Measurements from ENCODE around the gene CXCL5.
"Not testable (repeated sequence)": the region's sequence is repeated elsewhere in the genome, so short reads cannot be mapped to it uniquely, and the experiment has no call there.

CXCL5 gene

GRCh38 chr4:73976217-73976616 is 22.3 kb downstream of the CXCL5 start:
- FAIRE-seq, result no peak
- no peak for DNase-seq (ENCODE audit: insufficient read length, low spot score)

GRCh38 chr4:73974352-73974751 is 24.1 kb downstream of the CXCL5 start:
- FAIRE-seq, result no peak
- no peak for DNase-seq (ENCODE audit: insufficient read length, low spot score)

- FAIRE-seq (no peak), DNase-seq (ENCODE audit: insufficient read length, low spot score) (no peak)
Observed at GRCh38 chr4:73970945-73971344, 27.5 kb downstream of the CXCL5 start.

- DNase-seq (ENCODE audit: insufficient read length, low spot score), result no peak
- no peak for FAIRE-seq
Observed at GRCh38 chr4:73970011-73970410, 28.5 kb downstream of the CXCL5 start.

GRCh38 chr4:73967866-73968265 is 30.6 kb downstream of the CXCL5 start:
- DNase-seq (ENCODE audit: insufficient read length, low spot score), result no peak
- no peak for FAIRE-seq

- FAIRE-seq, result no peak
Observed at GRCh38 chr4:73964862-73965611, 33.4 kb downstream of the CXCL5 start.

GRCh38 chr4:73962724-73963123 is 35.8 kb downstream of the CXCL5 start:
- DNase-seq (ENCODE audit: insufficient read length, low spot score) (no peak), FAIRE-seq (no peak)

More at GRCh38 chr4:73964862-73965611, 33.4 kb downstream of the CXCL5 start:
- DNase-seq (ENCODE audit: insufficient read length, low spot score), result no peak

- not testable (repeated sequence) for FAIRE-seq; DNase-seq (ENCODE audit: insufficient read length, low spot score)
Observed at GRCh38 chr4:73959041-73959440, 39.4 kb downstream of the CXCL5 start.

GRCh38 chr4:73952352-73952751 is 46.1 kb downstream of the CXCL5 start:
- FAIRE-seq (no peak), DNase-seq (ENCODE audit: insufficient read length, low spot score) (no peak)

- DNase-seq (ENCODE audit: insufficient read length, low spot score); FAIRE-seq: not testable (repeated sequence)
Observed at GRCh38 chr4:73950376-73950920, 48.0 kb downstream of the CXCL5 start.

GRCh38 chr4:73948990-73949706 is 49.3 kb downstream of the CXCL5 start:
- DNase-seq (ENCODE audit: insufficient read length, low spot score), result no peak
- FAIRE-seq, result no peak

GRCh38 chr4:73948291-73948690 is 50.2 kb downstream of the CXCL5 start:
- DNase-seq (ENCODE audit: insufficient read length, low spot score) (no peak), FAIRE-seq (no peak)

GRCh38 chr4:73947239-73947985 is 51.1 kb downstream of the CXCL5 start:
- FAIRE-seq, result no peak
- no peak for DNase-seq (ENCODE audit: insufficient read length, low spot score)

GRCh38 chr4:73945674-73946449 is 52.6 kb downstream of the CXCL5 start:
- DNase-seq (ENCODE audit: insufficient read length, low spot score) (no peak), FAIRE-seq (no peak)
